ENCODE measurements around the gene ZKSCAN7.

GRCh38 chr3:44561076-44561475, 6.1 kb downstream of the ZKSCAN7 start:
- no peak for TF ChIP-seq EZH2 (IDR thresholded peaks at IDR 0.05; ENCODE audit: borderline replicate concordance, low read depth, low read length, severe bottlenecking)
- TF ChIP-seq CTCF (IDR thresholded peaks at IDR 0.05; ENCODE audit: extremely low read depth in 1 of 2, insufficient read depth in 1 of 2, low read depth in 1 of 2, low read length in 2 of 2), result no peak
- TF ChIP-seq POLR2AphosphoS5 (IDR thresholded peaks at IDR 0.05; ENCODE audit: insufficient read depth, low read depth, low read length), result no peak
- no peak for TF ChIP-seq POLR2A (IDR thresholded peaks at IDR 0.05; ENCODE audit: low read depth, low read length)
- TF ChIP-seq MAX (IDR thresholded peaks at IDR 0.05; ENCODE audit: insufficient read depth, insufficient read length), result no peak
- TF ChIP-seq GATA2 (IDR thresholded peaks at IDR 0.05; ENCODE audit: insufficient read depth, insufficient read length, low read depth, low read length), result no peak
- TF ChIP-seq MYC (IDR thresholded peaks at IDR 0.05; ENCODE audit: low read depth, low read length), result no peak
